IMR-90 (cell line): ENCODE measurements around the gene ST6GALNAC5. TPM values are rescaled to one million over a fixed set of nuclear protein-coding genes. Genes with fewer than 3 reads are reported as not detected.

ENCODE experiments used
- ATAC-seq: fragments of 200-7000 bp; cut with Tn5 transposase; 2 replicates; pipeline ENCODE4 v1.9.1; 2020; ENCODE audit warnings: low read depth, mild to moderate bottlenecking, moderate library complexity
- BruUV-seq: library from RNA; stranded (reverse); fragments of 400-500 nt; replicated peaks from 2 replicates; lab custom pipeline; 2021; lab: Mats Ljungman, UMichigan
- CTCF ChIA-PET: fragments of 300-600 bp; formaldehyde crosslinking; extraction: SDS; loops from one replicate; lab custom pipeline; 2021; ENCODE audit warnings: antibody characterized with exemption; lab: Yijun Ruan, JAX
- POLR2A ChIA-PET: fragments of 300-600 bp; sonication (Branson Sonifier 250); formaldehyde crosslinking; loops from one replicate; lab custom pipeline; 2022; ENCODE audit warnings: antibody characterized with exemption; ENCODE audit not compliant: unreplicated experiment; lab: Charles Lee
- DNase-seq: peaks from one replicate; pipeline ENCODE4 v3.0.0; 2013
- H2AFZ ChIP-seq: replicated peaks from 2 replicates; pipeline ENCODE3; 2013; ENCODE audit warnings: low read length, mild to moderate bottlenecking; ENCODE audit not compliant: poor library complexity
- H2AK5ac ChIP-seq: 2 replicates; pipeline ENCODE4 v1.6.1; 2013; ENCODE audit warnings: low read depth, low read length, inconsistent platforms
- H2AK9ac ChIP-seq: replicated peaks from 2 replicates; pipeline ENCODE3; 2013; ENCODE audit warnings: mild to moderate bottlenecking, low read depth, low read length, moderate library complexity; ENCODE audit not compliant: poor library complexity
- H2BK120ac ChIP-seq: 2 replicates; pipeline ENCODE4 v1.6.1; 2013; ENCODE audit warnings: low read depth, low read length, inconsistent platforms
- H2BK15ac ChIP-seq: 3 replicates; pipeline ENCODE4 v1.6.1; 2013; ENCODE audit warnings: low read depth, low read length, inconsistent platforms
- H2BK20ac ChIP-seq: 2 replicates; pipeline ENCODE4 v1.6.1; 2013; ENCODE audit warnings: low read depth, mild to moderate bottlenecking, inconsistent platforms, low read length, moderate library complexity
- H2BK5ac ChIP-seq: 2 replicates; pipeline ENCODE4 v1.6.1; 2013; ENCODE audit warnings: mild to moderate bottlenecking, low read depth, low read length, inconsistent platforms; ENCODE audit not compliant: poor library complexity, severe bottlenecking
- H3K14ac ChIP-seq: replicated peaks from 2 replicates; pipeline ENCODE4 v1.6.1; 2013; ENCODE audit warnings: low read depth, low read length, inconsistent platforms
- H3K18ac ChIP-seq: 2 replicates; pipeline ENCODE4 v1.6.1; 2013; ENCODE audit warnings: low read depth, low read length, control low read depth
- H3K23ac ChIP-seq: 2 replicates; pipeline ENCODE4 v1.6.1; 2013; ENCODE audit warnings: low read depth, low read length, inconsistent platforms
- H3K27ac ChIP-seq: 2 replicates; pipeline ENCODE4 v1.5.1; 2013; ENCODE audit warnings: mild to moderate bottlenecking, control low read depth, low read length; ENCODE audit not compliant: insufficient read depth
- H3K27me3 ChIP-seq: 2 replicates; pipeline ENCODE4 v1.6.1; 2013; ENCODE audit warnings: low read length; ENCODE audit not compliant: control insufficient read depth, insufficient read depth
- H3K36me3 ChIP-seq: 2 replicates; pipeline ENCODE4 v1.6.1; 2013; ENCODE audit warnings: low read length, mixed read lengths; ENCODE audit not compliant: control insufficient read depth, insufficient read depth
- H3K4ac ChIP-seq: 2 replicates; pipeline ENCODE4 v1.6.1; 2013; ENCODE audit warnings: low read depth, low read length, inconsistent platforms
- H3K4me1 ChIP-seq: 2 replicates; pipeline ENCODE4 v1.6.1; 2013; ENCODE audit warnings: low read length, mixed read lengths; ENCODE audit not compliant: control insufficient read depth, insufficient read depth
- H3K4me2 ChIP-seq: 2 replicates; pipeline ENCODE4 v1.6.1; 2013; ENCODE audit warnings: low read depth, mild to moderate bottlenecking, control low read depth, low read length, moderate library complexity
- H3K4me3 ChIP-seq: 2 replicates; pipeline ENCODE4 v1.5.1; 2013; ENCODE audit warnings: low read depth, mild to moderate bottlenecking, control low read depth, low read length, moderate library complexity; ENCODE audit not compliant: insufficient read depth
- H3K56ac ChIP-seq: 2 replicates; pipeline ENCODE4 v1.6.1; 2013; ENCODE audit warnings: low read length, inconsistent platforms; ENCODE audit not compliant: insufficient read depth; ENCODE audit errors: extremely low read depth
- H3K79me1 ChIP-seq, 2 experiments: 2 replicates each; pipeline ENCODE4 v1.6.1; 2013; ENCODE audit warnings: low read length in 2 of 2, inconsistent platforms in 1 of 2, low read depth in 1 of 2
- H3K9ac ChIP-seq: 2 replicates; pipeline ENCODE4 v1.6.1; 2013; ENCODE audit warnings: low read depth, low read length, control low read depth
- H3K9me1 ChIP-seq: 2 replicates; pipeline ENCODE4 v1.6.1; 2013; ENCODE audit warnings: low read length, inconsistent platforms; ENCODE audit not compliant: insufficient read depth
- H3K9me3 ChIP-seq: 2 replicates; pipeline ENCODE4 v1.6.1; 2013; ENCODE audit warnings: low read length; ENCODE audit not compliant: control insufficient read depth, insufficient read depth
- H4K20me1 ChIP-seq: 2 replicates; pipeline ENCODE4 v1.6.1; 2013; ENCODE audit warnings: low read length, inconsistent platforms; ENCODE audit not compliant: insufficient read depth
- H4K5ac ChIP-seq: 2 replicates; pipeline ENCODE4 v1.6.1; 2013; ENCODE audit warnings: mild to moderate bottlenecking, low read depth, low read length, control low read depth
- H4K8ac ChIP-seq, 2 experiments: 2 replicates each; pipeline ENCODE4 v1.6.1; 2013; ENCODE audit warnings: low read depth in 2 of 2, low read length in 2 of 2, control low read depth in 1 of 2, inconsistent platforms in 1 of 2
- H4K91ac ChIP-seq: 2 replicates; pipeline ENCODE4 v1.6.1; 2013; ENCODE audit warnings: low read depth, low read length, inconsistent platforms; ENCODE audit not compliant: insufficient read depth
- CHD1 ChIP-seq: IDR thresholded peaks from 2 replicates; pipeline ENCODE4 v1.6.1; 2012; ENCODE audit warnings: low read depth, low read length, improper control_type of control experiment
- CTCF ChIP-seq: conservative IDR thresholded peaks from 2 replicates; pipeline ENCODE4 v1.5.1; 2012; ENCODE audit warnings: mild to moderate bottlenecking, low read depth, low read length, improper control_type of control experiment
- FOS ChIP-seq: fragments of 150-350 bp; IDR thresholded peaks from 2 replicates; pipeline ENCODE4 v1.6.1; 2016; ENCODE audit warnings: low read depth, low read length
- MAFK ChIP-seq: IDR thresholded peaks from 2 replicates; pipeline ENCODE4 v1.6.1; 2012; ENCODE audit warnings: low read depth, low read length, improper control_type of control experiment
- MAZ ChIP-seq: IDR thresholded peaks from 2 replicates; pipeline ENCODE4 v1.6.1; 2012; ENCODE audit warnings: low read depth, mild to moderate bottlenecking, low read length, improper control_type of control experiment, moderate library complexity, borderline replicate concordance
- NFE2L2 ChIP-seq: fragments of 150-350 bp; IDR thresholded peaks from 2 replicates; pipeline ENCODE4 v1.6.1; 2016; ENCODE audit warnings: low read depth, mild to moderate bottlenecking, low read length
- POLR2A ChIP-seq: IDR thresholded peaks from 2 replicates; pipeline ENCODE4 v1.6.1; 2012; ENCODE audit warnings: mild to moderate bottlenecking, low read depth, low read length
- SMC3 ChIP-seq: fragments of 150-350 bp; IDR thresholded peaks from 2 replicates; pipeline ENCODE4 v1.6.1; 2016; ENCODE audit warnings: low read depth, mild to moderate bottlenecking, antibody characterized with exemption, low read length, moderate library complexity
- USF2 ChIP-seq: fragments of 150-350 bp; IDR thresholded peaks from 2 replicates; pipeline ENCODE4 v1.6.1; 2017; ENCODE audit warnings: mild to moderate bottlenecking, antibody characterized with exemption, low read length, low read depth
- WGBS, 2 experiments: methylation state at CpG; one replicate each; pipeline versions ENCODE4 v1.1.5 to v1.1.7; 2013; ENCODE audit warnings: missing lambda C conversion rate in 2 of 2; ENCODE audit not compliant: insufficient read length in 1 of 2; ENCODE audit errors: extremely low coverage in 2 of 2; 5-methylcytosine and 5-hydroxymethylcytosine counted together
- dilution Hi-C: fragments of 300-500 bp; cut with HindIII; formaldehyde crosslinking; loops from one replicate; pipeline ENCODE4 v1.14.3; 2018; ENCODE audit warnings: low sequenced_read_pairs; ENCODE audit not compliant: unreplicated experiment
- in situ Hi-C: fragments of 300-500 bp; cut with MboI; formaldehyde crosslinking; loops from 3 replicates; pipeline ENCODE4 v1.14.3; 2019; ENCODE audit warnings: low sequenced_read_pairs, inconsistent platforms, mixed read lengths
- intact Hi-C: fragments of 100-400 bp; cut with micrococcal nuclease; formaldehyde crosslinking; loops from 2 replicates; pipeline ENCODE4 v1.10.0; 2022
- polyA plus RNA-seq, 3 experiments: library from polyadenylated mRNA; depleted of rRNA; stranded (reverse); fragments of >200 nt; gene quantifications; 2 replicates each; pipeline ENCODE4 v1.2.3, GENCODE V29; 2012; ENCODE audit warnings: low replicate concordance in 1 of 3
- total RNA-seq: library from RNA; depleted of rRNA; stranded (reverse); fragments of >200 nt; gene quantifications from 2 replicates; pipeline ENCODE4 v1.2.3, GENCODE V29; 2012

ST6GALNAC5 gene
- total and polyA plus RNA-seq, 2 of the 4 experiments (the other 2 are of a cell fraction) = 3.4 to 4.0 TPM

- no peak overlapping the region for H2BK15ac ChIP-seq
Measured at GRCh38 chr1:76951153-76951552, 83.9 kb downstream of the ST6GALNAC5 start.

More at GRCh38 chr1:76951153-76951552, 83.9 kb downstream of the ST6GALNAC5 start:
- no TSS peak for BruUV-seq
- Histone ChIP-seq H2BK20ac (no peak overlapping the region), H3K9me1 (peaks cover 4% of the 10 kb centered on the region), H3K14ac (no peak overlapping the region), H3K4me3 (no peak overlapping the region), H3K9ac (no peak overlapping the region), H3K56ac (no peak overlapping the region), H3K9me3 (no peaks in the 10 kb centered on the region), H4K8ac (no peak overlapping the region), H3K4me2 (no peak overlapping the region), H2AFZ (no peak overlapping the region), H3K27ac (no peak overlapping the region), H3K23ac (no peak overlapping the region), H3K79me1 (no peaks in the 10 kb centered on the region), H2AK5ac (no peak overlapping the region), H4K5ac (no peak overlapping the region), H4K20me1 (no peaks in the 10 kb centered on the region), H3K18ac (no peak overlapping the region), H2BK5ac (no peak overlapping the region), H3K36me3 (no peaks in the 10 kb centered on the region), H4K91ac (no peak overlapping the region), H2BK120ac (no peak overlapping the region), H3K4ac (no peak overlapping the region), H3K27me3 (no peaks in the 10 kb centered on the region), H2AK9ac (no peak overlapping the region), H3K4me1 (peaks cover 4% of the 10 kb centered on the region; the same call in 1 of the 2 replicates)
- intact Hi-C loops (no loop called here), in situ Hi-C loops (no loop called here), dilution Hi-C loops (no loop called here)
- ChIA-PET POLR2A (no interaction called here), CTCF (no interaction called here)
- WGBS, 2 experiments = no CpG with 5 or more reads among the region's 2 CpGs
- DNase-seq (no peak), ATAC-seq (no peak)
- TF ChIP-seq CHD1 = no peak
- TF ChIP-seq POLR2A = no peak
- TF ChIP-seq USF2 = no peak
- TF ChIP-seq MAFK = no peak
- TF ChIP-seq NFE2L2 = no peak
- no peak for TF ChIP-seq SMC3
- TF ChIP-seq CTCF = no peak
- no peak for TF ChIP-seq FOS
- no peak for TF ChIP-seq MAZ
